Neuron (in vitro differentiated cells): Measurements from ENCODE around the gene MLC1.

ENCODE experiments used
- H2AFZ ChIP-seq: one replicate; pipeline ENCODE4 v1.6.1; 2013; ENCODE audit warnings: low read depth, mild to moderate bottlenecking, inconsistent platforms, low read length, moderate library complexity
- H3K27me3 ChIP-seq: one replicate; pipeline ENCODE4 v1.6.1; 2013; ENCODE audit warnings: low read length; ENCODE audit not compliant: insufficient read depth
- H3K36me3 ChIP-seq: one replicate; pipeline ENCODE4 v1.6.1; 2013; ENCODE audit warnings: low read length; ENCODE audit not compliant: insufficient read depth
- H3K4me1 ChIP-seq: one replicate; pipeline ENCODE4 v1.6.1; 2013; ENCODE audit warnings: low read length; ENCODE audit not compliant: insufficient read depth
- H3K4me3 ChIP-seq: 2 replicates; pipeline ENCODE4 v1.5.1; 2013; ENCODE audit warnings: mild to moderate bottlenecking, low read length, moderate library complexity
- H3K9me3 ChIP-seq: one replicate; pipeline ENCODE4 v1.6.1; 2013; ENCODE audit warnings: low read length

Gene MLC1

DNA sequence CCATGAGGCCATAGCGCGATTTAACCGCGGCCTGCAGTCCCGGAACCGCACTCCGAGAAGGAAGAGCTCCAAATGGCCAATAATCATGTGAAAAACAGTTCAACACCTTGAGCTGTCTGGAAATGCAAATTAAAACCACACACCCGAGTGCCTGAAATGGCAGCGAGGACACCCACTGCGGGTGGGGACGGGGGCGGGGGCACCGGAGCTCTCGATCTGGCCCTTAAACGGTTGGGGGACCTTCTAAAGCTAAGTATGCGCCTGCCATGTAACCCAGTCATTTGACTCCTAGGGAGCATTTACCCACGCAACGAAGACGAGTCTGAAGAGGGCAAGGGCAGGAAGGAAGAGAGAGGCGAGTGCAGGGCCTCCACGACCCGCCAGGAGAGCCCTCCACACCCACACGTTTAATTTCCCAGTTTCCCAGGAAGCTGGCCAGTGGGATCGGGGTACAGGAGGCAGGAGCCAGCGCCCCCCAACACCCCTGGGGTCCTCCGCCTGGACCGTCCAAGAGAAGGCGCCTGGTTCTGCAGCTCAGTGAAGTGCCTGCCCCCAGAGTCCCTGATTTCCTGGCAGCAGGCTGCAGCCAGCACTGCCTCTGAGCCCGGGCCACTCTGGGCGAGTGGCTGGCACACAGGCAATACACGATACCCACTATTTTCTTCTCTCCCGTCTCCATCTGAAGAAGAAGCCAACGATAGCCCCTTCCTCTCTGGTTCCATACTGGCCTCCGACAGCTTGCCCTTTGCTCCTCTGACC, 28.8 kb downstream of the MLC1 start:
- Histone ChIP-seq H3K27me3 (peaks cover 3% of the 10 kb centered on the region), H2AFZ (no peak overlapping the region), H3K4me3 (no peak overlapping the region), H3K9me3 (no peaks in the 10 kb centered on the region), H3K36me3 (no peaks in the 10 kb centered on the region), H3K4me1 (peaks cover 10% of the 10 kb centered on the region)

DNA sequence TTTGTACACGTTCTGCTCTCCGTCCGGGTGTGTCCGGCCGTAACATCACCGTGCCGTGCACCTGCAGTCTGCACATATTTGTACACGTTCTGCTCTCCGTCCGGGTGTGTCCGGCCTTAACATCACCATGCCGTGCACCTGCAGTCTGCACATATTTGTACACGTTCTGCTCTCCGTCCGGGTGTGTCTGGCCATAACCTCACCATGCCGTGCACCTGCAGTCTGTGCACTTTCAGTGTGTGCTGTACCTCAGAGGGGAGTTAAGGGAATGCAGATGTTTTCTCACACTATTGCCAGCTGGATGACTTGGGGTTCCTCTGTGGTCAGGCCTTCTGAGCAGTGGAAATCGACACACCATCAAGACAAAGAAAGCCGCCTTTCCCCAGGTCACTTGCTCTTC, 31.4 kb downstream of the MLC1 start:
- Histone ChIP-seq H3K27me3 (no peaks in the 10 kb centered on the region), H2AFZ (no peak overlapping the region), H3K36me3 (no peaks in the 10 kb centered on the region), H3K4me1 (peaks cover 3% of the 10 kb centered on the region), H3K9me3 (no peaks in the 10 kb centered on the region), H3K4me3 (no peak overlapping the region)

DNA sequence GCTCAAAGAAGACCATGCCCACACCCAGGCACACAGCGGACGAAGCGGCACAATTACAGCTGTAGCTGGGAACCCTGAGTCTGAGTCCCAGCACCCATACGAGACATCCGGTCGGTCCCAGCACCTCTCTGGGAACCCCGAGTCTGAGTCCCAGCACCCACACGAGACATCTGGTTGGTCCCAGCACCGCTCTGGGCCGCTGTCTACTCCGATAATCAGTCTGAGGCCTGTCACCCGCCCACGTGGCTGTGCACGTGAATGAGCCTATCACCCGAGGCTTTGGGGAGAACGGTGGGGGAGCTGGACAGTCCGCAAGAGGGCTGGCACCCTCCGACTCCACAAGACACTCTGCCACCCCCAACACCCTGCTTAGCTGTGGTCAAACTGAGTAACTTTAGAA, 33.3 kb downstream of the MLC1 start:
- Histone ChIP-seq H3K9me3 (no peaks in the 10 kb centered on the region), H3K36me3 (no peaks in the 10 kb centered on the region), H2AFZ (no peak overlapping the region), H3K4me3 (no peak overlapping the region), H3K27me3 (no peaks in the 10 kb centered on the region), H3K4me1 (no peaks in the 10 kb centered on the region)

DNA sequence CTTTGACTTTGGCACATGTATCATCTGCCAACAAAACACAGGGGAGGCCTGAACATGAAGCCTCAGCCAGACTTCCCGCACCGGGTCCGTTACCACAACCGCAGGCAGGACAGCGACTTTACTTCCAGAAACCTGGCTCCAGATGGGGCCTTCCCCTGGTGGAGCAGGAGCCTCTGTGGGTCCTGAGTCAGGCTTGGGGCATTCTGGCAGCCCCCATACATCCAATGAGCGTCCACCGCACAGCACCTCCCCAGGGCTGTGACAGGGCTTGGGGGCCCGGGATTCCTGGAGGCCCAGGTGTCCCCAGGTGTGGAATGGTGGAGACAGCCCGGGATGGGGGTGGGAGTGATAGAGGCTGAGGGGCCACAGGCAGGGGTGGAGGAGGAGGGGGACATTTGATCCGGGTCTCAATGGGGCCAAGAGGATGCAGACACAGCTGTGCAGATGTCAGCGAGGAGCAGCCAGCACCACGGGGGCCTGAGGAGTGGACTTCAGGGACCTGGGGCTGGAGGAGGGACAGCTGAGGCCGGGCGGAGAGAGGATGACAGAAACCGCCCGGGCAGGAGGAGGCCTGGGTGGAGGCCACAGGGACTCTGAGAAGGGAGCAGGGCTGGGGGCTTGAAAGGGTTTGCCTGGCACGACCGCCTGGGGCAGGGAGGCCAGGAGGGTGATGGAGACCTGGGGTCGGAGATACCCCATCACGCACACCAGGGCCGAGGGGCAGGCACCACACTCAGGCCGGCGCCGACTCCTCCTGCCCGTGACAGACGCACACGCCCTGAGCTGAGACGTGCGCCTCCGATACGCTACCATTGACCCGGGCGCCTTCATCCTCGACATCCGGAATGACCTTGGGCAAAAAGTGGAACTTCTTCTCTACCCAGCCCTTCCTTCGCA, 35.7 kb downstream of the MLC1 start:
- H2AFZ ChIP-seq = no peak overlapping the region
- H3K27me3 ChIP-seq = no peaks in the 10 kb centered on the region
- no peaks in the 10 kb centered on the region for H3K36me3 ChIP-seq
- no peaks in the 10 kb centered on the region for H3K9me3 ChIP-seq
- H3K4me3 ChIP-seq = no peak overlapping the region
- H3K4me1 ChIP-seq = no peaks in the 10 kb centered on the region

DNA sequence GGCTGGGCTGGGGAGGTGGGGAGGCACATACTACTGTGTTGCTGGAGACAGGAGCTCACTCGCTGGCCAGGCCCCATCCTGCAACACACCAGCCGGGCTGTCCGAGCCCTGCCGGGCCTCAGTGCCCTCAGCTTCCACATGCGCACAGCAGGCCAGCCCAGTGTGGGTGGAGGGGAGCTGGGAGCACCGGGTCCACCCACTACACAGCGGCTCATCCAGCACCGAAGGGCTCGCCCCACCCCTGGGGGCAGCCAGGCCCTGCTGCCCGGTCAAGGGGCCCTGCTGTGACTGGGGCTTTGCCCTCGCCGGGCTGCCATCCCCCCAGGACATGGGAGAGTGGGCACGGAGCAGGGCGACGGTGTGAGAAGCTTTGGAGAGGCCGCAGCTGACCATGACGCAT, 36.4 kb downstream of the MLC1 start:
- Histone ChIP-seq H3K27me3 (no peaks in the 10 kb centered on the region), H2AFZ (no peak overlapping the region), H3K36me3 (no peaks in the 10 kb centered on the region), H3K9me3 (no peaks in the 10 kb centered on the region), H3K4me1 (no peaks in the 10 kb centered on the region), H3K4me3 (no peak overlapping the region)

DNA sequence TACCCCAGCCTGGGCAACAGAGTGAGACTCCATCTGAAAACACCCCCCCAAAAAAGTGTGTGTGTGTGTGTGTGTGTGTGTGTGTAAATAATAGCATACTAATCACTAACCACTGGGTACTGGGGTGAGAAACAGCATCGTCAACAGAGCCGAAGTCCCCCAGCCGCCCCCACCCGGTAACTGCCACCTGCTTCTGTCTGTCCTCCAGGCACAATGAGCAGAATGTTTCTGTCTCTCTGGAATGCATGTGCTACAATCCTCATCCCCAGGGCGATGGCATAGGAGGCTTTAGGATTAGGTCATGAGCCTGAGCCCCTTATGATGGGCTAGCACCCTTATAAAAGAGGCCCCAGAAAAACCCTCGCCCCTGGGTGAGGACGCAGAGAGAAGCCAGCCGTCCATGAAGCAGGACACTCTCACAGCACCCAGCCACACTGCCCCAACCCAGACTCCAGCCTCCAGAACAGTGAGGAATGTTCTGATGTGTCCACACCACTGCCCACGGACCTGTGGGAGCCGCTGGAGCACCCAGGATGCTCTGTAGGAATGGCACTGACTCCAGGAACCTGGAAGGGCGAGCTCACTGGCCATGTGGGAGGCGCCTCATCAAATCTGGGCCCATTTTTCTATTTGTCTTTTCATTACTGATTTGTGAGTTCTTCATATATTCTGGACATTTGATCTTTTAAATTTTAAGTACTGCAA, 37.0 kb downstream of the MLC1 start:
- no peaks in the 10 kb centered on the region for H3K9me3 ChIP-seq
- no peaks in the 10 kb centered on the region for H3K27me3 ChIP-seq
- H3K4me3 ChIP-seq = no peak overlapping the region
- no peak overlapping the region for H2AFZ ChIP-seq
- no peaks in the 10 kb centered on the region for H3K36me3 ChIP-seq
- H3K4me1 ChIP-seq = no peaks in the 10 kb centered on the region

DNA sequence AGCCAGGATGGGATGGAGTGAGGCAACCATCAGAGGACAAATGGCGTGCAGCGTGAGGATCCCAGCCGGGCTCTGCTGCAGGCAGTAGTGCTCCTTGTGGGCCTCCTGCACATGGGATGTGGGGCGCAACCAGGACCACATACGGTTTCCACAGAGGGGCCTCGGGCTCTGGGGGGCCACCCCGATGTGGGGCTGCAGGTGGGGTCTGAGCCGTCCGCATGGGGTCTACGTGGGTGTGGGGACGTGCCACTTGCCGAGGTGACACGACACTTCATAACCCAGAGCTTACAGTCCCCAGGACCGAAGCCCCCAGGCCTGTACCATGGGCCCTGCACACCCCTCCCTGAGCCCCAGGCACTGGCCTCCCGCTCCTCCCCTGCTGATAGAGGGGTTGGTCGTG, 37.9 kb downstream of the MLC1 start:
- H2AFZ ChIP-seq = no peak overlapping the region
- no peaks in the 10 kb centered on the region for H3K27me3 ChIP-seq
- no peaks in the 10 kb centered on the region for H3K9me3 ChIP-seq
- H3K36me3 ChIP-seq = no peaks in the 10 kb centered on the region
- no peak overlapping the region for H3K4me3 ChIP-seq
- H3K4me1 ChIP-seq = no peaks in the 10 kb centered on the region

DNA sequence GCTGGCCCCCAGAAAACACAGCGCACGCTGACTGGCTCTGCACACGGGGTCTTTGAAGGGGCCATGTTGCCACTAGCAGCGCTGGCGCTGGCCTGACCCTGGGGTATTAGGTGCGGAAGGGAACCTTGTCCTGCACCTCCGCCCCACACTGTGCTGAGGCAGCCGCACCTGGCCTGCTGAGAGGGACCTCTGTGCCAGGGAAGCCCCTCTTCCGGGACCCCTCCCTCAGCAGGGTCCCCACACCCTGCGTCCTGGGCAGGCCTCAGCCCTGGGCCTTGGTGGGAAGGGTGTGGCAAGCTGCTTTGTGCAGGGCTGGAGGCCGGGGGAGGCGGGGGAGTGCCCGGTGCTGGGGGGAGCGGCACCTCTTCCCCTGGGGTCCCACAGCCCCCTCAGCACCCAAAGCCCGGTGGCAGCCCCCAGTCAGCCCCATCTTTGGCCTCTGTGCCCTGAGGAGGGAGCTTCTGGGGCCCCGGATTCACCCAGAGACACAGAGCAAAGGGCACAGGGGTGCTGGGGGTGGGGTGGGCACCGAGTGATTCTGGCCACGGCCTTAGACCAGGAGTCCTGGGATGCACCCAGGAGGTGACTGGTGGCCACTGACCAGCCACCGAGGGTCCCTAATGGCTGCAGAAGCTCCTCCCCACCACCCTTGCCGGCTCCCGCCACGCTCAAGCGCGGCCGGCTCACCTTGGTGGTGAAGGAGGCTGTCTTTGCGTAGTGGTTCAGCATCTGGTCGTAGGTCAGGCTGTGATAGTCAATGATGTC, 38.6 kb downstream of the MLC1 start:
- H2AFZ ChIP-seq = no peak overlapping the region
- H3K4me3 ChIP-seq = no peak overlapping the region
- no peaks in the 10 kb centered on the region for H3K36me3 ChIP-seq
- no peaks in the 10 kb centered on the region for H3K4me1 ChIP-seq
- no peaks in the 10 kb centered on the region for H3K9me3 ChIP-seq
- H3K27me3 ChIP-seq = no peaks in the 10 kb centered on the region

DNA sequence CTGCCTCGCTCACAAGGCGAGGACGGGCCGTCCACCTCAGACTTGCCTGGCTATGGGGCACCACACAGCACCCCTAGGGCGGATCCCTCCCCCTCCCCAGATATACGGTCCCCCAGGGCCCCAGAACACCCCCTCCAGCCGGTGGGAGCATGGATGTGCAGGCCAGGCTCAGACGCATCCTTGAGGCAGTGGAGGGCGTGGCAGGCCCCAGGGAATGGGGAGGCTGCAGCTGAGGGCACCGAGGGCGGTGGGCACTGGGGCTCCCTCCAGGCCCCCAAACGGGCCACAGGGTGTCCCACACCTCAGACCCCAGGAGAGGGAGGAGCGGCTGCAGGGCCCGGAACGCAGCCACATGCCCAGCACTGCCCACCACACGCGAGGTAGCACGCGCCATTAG, 39.2 kb downstream of the MLC1 start:
- Histone ChIP-seq H3K9me3 (no peaks in the 10 kb centered on the region), H3K36me3 (no peaks in the 10 kb centered on the region), H3K4me3 (no peak overlapping the region), H3K27me3 (no peaks in the 10 kb centered on the region), H3K4me1 (no peaks in the 10 kb centered on the region), H2AFZ (no peak overlapping the region)

DNA sequence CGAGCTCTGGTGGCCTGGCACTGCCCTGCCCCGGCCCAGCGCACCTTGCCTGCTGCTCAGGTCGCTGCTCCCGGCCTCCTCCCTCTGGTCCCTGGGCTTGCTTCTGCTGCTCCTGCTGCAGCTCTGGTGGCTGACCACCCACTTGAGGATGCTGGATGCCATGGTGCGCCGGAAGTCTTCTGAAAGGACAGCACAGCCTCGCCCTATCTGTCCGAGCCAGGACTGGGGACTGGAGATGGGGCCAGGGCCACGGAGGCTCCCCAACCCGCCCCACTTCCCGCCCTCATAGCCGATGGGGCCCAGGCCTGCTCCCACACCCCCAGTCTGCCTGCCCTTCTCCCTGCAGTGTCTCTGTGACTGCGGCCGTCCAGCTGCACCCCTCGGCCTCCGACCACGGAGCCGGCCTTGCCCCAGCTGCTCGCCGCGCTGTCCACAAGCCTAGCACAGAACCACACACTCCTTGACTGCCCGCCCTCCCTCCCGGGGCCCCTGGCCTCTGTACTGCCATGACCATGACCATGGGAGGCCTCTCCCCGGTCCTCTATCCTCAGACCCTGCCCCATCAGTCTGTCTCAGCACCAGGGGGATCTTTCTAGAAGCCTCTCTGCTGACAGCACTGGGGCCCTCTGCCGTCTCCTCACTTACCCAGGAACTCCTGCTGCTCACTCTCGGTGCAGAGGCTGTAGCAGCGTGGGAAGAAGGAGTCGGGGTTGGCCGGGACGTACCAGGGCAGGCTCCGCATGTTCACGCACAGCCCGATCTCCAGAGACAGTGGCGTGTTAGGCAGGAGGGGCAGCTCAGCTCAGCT, 39.8 kb downstream of the MLC1 start:
- Histone ChIP-seq H3K9me3 (no peaks in the 10 kb centered on the region), H3K36me3 (no peaks in the 10 kb centered on the region), H2AFZ (no peak overlapping the region), H3K4me1 (no peaks in the 10 kb centered on the region), H3K27me3 (no peaks in the 10 kb centered on the region), H3K4me3 (no peak overlapping the region)

DNA sequence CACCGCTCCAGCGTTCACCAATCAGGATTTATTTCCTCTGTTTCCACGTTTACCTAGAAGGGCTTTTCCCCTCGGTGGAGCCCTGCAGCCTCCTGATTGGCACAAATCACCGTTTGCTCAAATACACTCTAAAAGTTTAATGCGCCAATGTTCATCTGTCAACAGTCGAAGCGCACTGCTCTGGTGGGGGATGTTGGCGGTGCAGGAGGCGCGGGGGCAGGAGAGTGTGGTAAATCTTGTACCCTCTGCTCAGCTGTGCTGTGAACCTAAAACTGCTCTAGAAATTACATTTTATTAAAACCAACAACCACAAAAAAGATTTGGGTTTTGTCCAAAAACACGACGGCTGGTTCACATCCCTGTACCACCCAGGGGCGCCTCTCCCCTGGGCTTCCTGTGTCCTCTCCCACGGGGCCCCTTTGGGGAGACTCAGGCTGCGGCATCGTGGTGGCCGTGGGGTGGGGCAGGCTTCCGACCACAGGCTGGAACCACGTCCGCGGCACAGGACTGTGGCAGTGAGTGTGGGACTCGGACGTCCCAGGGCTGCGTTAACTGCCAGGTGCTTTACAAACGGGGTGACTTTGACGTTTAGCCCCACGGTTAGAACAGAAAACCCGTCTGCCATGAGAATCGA, 40.6 kb downstream of the MLC1 start:
- no peaks in the 10 kb centered on the region for H3K4me1 ChIP-seq
- H2AFZ ChIP-seq = no peak overlapping the region
- H3K9me3 ChIP-seq = peaks cover 4% of the 10 kb centered on the region
- H3K4me3 ChIP-seq = no peak overlapping the region
- H3K36me3 ChIP-seq = no peaks in the 10 kb centered on the region
- H3K27me3 ChIP-seq = no peaks in the 10 kb centered on the region
